MCF 10A (cell line): ENCODE measurements around the gene THADA. TPM values are rescaled to one million over a fixed set of nuclear protein-coding genes. Genes with fewer than 3 reads are reported as not detected.

Source experiments
- BruUV-seq: library from RNA; stranded (reverse); fragments of 400-500 nt; replicated peaks from 2 replicates; lab custom pipeline; 2021; lab: Mats Ljungman, UMichigan
- CTCF ChIA-PET: fragments of 300-600 bp; sonication (Branson Sonifier 250); formaldehyde crosslinking; extraction: SDS; loops from one replicate; lab custom pipeline; 2021; ENCODE audit warnings: antibody characterized with exemption, inconsistent platforms; lab: Yijun Ruan, JAX
- POLR2A ChIA-PET: fragments of 300-600, 350-650 bp; sonication (Branson Sonifier 250); formaldehyde crosslinking; extraction: SDS; loops from one replicate; lab custom pipeline; 2020; ENCODE audit warnings: antibody characterized with exemption, inconsistent platforms; lab: Yijun Ruan, JAX
- DNase-seq: peaks from one replicate; pipeline ENCODE4 v3.0.0-alpha.2; 2018; ENCODE audit not compliant: unreplicated experiment
- H3K27ac Mint-ChIP-seq: one replicate; pipeline ENCODE4 v1.8.0; 2022; ENCODE audit warnings: mild to moderate bottlenecking, low read depth, mixed read lengths; ENCODE audit not compliant: unreplicated experiment
- H3K27me3 Mint-ChIP-seq: one replicate; pipeline ENCODE4 v1.8.0; 2022; ENCODE audit warnings: mixed read lengths; ENCODE audit not compliant: insufficient read depth, unreplicated experiment
- H3K36me3 Mint-ChIP-seq: one replicate; pipeline ENCODE4 v1.8.0; 2022; ENCODE audit warnings: mild to moderate bottlenecking, moderate library complexity, mixed read lengths; ENCODE audit not compliant: insufficient read depth, unreplicated experiment
- H3K4me1 Mint-ChIP-seq: one replicate; pipeline ENCODE4 v1.8.0; 2022; ENCODE audit warnings: mixed read lengths; ENCODE audit not compliant: insufficient read depth, unreplicated experiment
- H3K4me3 Mint-ChIP-seq: one replicate; pipeline ENCODE4 v1.8.0; 2022; ENCODE audit warnings: mild to moderate bottlenecking, moderate library complexity, mixed read lengths; ENCODE audit not compliant: unreplicated experiment
- H3K9me3 Mint-ChIP-seq: one replicate; pipeline ENCODE4 v1.8.0; 2022; ENCODE audit warnings: mixed read lengths; ENCODE audit not compliant: unreplicated experiment
- CTCF ChIP-seq: fragments of 200-600 bp; IDR thresholded peaks from one replicate; pipeline ENCODE4 v1.8.0; 2022; ENCODE audit warnings: antibody characterized with exemption, mild to moderate bottlenecking; ENCODE audit not compliant: unreplicated experiment
- intact Hi-C: fragments of 100-400 bp; cut with micrococcal nuclease; formaldehyde crosslinking; loops from 2 replicates; pipeline ENCODE4 v1.14.1; 2022
- total RNA-seq: library from RNA; stranded (reverse); gene quantifications from 2 replicates; pipeline ENCODE4 v1.2.3, GENCODE V29; 2022

The THADA gene
- total RNA-seq, 1 experiment from 2014 or later = 49.8 TPM

DNA sequence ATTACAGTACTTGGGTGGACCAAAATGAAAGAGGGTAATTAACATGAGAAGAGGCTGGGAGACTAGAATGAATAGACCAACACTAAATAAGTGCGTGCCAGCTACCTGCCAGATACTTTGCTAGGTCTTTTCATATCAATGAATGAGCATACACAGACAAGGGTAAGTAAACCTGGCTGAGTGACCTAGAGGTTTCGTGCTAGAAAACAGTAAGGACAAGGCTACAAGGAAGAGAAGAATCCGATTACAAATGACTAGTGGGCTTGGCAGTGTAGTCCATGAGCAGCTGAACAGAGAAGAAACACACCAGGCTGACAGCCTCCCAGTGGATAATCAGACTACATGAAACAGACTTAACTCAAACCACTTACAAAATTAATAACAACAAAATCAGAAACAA is 64.6 kb downstream of the THADA start:
- CTCF ChIA-PET = interaction anchor here (0.6 kb wide), 1 partner anchor 302 kb away, joined by 4 read pairs; no protein-coding TSS in a partner anchor
- no TSS peak for BruUV-seq
- Mint-ChIP-seq H3K36me3 (peaks cover 19% of the 10 kb centered on the region), H3K27me3 (no peaks in the 10 kb centered on the region), H3K9me3 (no peaks in the 10 kb centered on the region), H3K4me1 (peaks cover 6% of the 10 kb centered on the region), H3K27ac (no peak overlapping the region), H3K4me3 (no peak overlapping the region)
- DNase-seq = no peak
- intact Hi-C loops = no loop called here
- POLR2A ChIA-PET = interaction anchor here (0.6 to 3.2 kb wide), 5 partner anchors 9 to 308 kb away, joined by 4 to 24 read pairs (median 5); no protein-coding TSS in a partner anchor
- no peak for TF ChIP-seq CTCF

DNA sequence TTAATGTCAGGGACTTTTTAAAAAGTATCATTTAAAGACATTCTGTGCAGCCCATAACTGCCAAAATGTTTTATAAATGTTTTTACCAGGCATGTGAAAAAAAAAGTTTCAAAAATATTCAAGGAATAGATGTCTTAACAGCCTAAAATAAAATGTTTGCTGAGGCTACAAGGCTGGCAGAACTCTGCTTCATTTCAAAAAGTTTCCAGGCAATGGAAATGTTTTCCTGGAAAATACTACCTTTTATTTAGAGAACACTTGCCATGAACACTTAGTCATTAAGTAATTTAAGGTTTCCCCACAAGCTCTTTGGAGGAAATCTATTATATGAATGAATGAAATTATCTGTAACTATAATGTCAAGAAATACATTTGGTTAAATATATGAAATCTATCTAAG is 68.8 kb downstream of the THADA start:
- H3K27ac Mint-ChIP-seq = peak overlapping the region; percentile 46
- intact Hi-C loops = no loop called here
- no peak for TF ChIP-seq CTCF
- H3K27me3 Mint-ChIP-seq = no peaks in the 10 kb centered on the region
- H3K36me3 Mint-ChIP-seq = peaks cover 16% of the 10 kb centered on the region
- ChIA-PET POLR2A (interaction anchor here (1.5 to 2.5 kb wide), 2 partner anchors 10 to 13 kb away, joined by 6 to 9 read pairs; no protein-coding TSS in a partner anchor), CTCF (interaction anchor here (1.0 kb wide), 1 partner anchor 8 kb away, joined by 3 read pairs; no protein-coding TSS in a partner anchor)
- DNase-seq = no peak
- no TSS peak for BruUV-seq
- no peaks in the 10 kb centered on the region for H3K9me3 Mint-ChIP-seq
- no peak overlapping the region for H3K4me3 Mint-ChIP-seq
- peaks cover 4% of the 10 kb centered on the region for H3K4me1 Mint-ChIP-seq

GRCh38 chr2:43525506-43525905 is 70.3 kb downstream of the THADA start:
- intact Hi-C loops = no loop called here
- Mint-ChIP-seq H3K27me3 (no peaks in the 10 kb centered on the region), H3K9me3 (no peaks in the 10 kb centered on the region), H3K4me3 (no peak overlapping the region), H3K4me1 (peaks cover 8% of the 10 kb centered on the region), H3K36me3 (peaks cover 16% of the 10 kb centered on the region), H3K27ac (no peak overlapping the region)
- no peak for DNase-seq
- CTCF ChIA-PET = no interaction called here
- POLR2A ChIA-PET = interaction anchor here (9.8 kb wide), 1 partner anchor 14 kb away, joined by 141 read pairs; no protein-coding TSS in a partner anchor
- no TSS peak for BruUV-seq
- no peak for TF ChIP-seq CTCF

DNA sequence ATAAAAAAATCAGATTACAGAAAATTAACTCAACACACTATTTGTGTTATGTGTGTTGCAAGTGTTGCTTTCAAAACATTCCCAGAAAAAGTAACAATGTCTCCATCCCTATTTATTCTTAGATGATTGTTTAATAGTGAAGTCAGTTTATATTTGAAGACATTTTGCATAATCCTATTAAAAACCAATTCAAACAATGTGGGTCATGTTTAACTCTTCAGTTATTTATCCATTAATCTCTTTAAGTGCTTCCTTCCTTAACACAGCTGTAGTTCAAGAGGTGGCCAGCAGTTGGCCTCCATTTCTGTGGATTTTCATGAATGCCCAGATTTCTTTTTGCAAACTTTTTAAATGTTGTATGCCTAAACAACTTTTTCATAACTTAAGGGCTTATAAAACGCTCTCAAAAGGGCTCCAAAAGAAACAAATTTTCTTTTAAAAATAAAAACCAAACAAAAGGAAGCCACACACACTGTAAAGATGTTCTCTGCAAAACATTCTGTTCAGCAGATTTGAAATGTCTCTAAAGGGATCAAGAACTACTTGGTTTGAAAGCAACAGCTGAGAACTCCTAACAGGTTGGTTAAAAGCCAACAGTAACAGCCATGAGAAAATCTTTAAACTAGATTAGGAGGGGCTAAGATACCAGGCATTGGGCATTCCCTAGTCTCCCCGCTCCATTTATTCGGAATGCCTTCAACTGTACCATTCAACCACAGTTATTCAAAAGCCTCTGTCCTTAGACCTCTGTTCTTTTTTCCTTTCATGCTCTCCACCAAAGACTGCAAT is 71.5 kb downstream of the THADA start:
- BruUV-seq = no TSS peak
- intact Hi-C loops = no loop called here
- DNase-seq = no peak
- Mint-ChIP-seq H3K27ac (peak overlapping the region; percentile 17), H3K9me3 (no peaks in the 10 kb centered on the region), H3K4me1 (peaks cover 15% of the 10 kb centered on the region), H3K4me3 (no peak overlapping the region), H3K27me3 (no peaks in the 10 kb centered on the region), H3K36me3 (peaks cover 16% of the 10 kb centered on the region)
- ChIA-PET POLR2A (interaction anchor here (0.6 to 9.8 kb wide), 3 partner anchors 15 to 880 kb away, joined by 3 to 141 read pairs (median 3); no protein-coding TSS in a partner anchor), CTCF (interaction anchor here (0.9 to 1.3 kb wide), 2 partner anchors 14 to 345 kb away, joined by 3 read pairs; no protein-coding TSS in a partner anchor)
- no peak for TF ChIP-seq CTCF
